ENCODE measurements around the gene TMEM179.
A peak's percentile ranks its signal among the peaks of the same experiment; 100 is the strongest.

TMEM179 gene

GRCh38 chr14:104551851-104552737 is 52.5 kb downstream of the TMEM179 start:
- no peak for TF ChIP-seq CTCF (IDR thresholded peaks at IDR 0.05; ENCODE audit: low read depth, low read length)
- Histone ChIP-seq H3K27me3 (ENCODE audit: insufficient read depth, low read depth, severe bottlenecking) (no peaks in the 10 kb centered on the region), H3K36me3 (no peaks in the 10 kb centered on the region), H3K9me3 (ENCODE audit: severe bottlenecking) (no peaks in the 10 kb centered on the region), H3K4me3 (ENCODE audit: low read depth, low read length) (no peak overlapping the region), H3K27ac (no peak overlapping the region)
- peak; percentile 3 for DNase-seq

GRCh38 chr14:104550861-104551728 is 53.5 kb downstream of the TMEM179 start:
- H3K27ac ChIP-seq: no peak overlapping the region
- DNase-seq: no peak
- H3K36me3 ChIP-seq: no peaks in the 10 kb centered on the region
- no peaks in the 10 kb centered on the region for H3K9me3 ChIP-seq (ENCODE audit: severe bottlenecking)
- no peak for TF ChIP-seq CTCF (IDR thresholded peaks at IDR 0.05; ENCODE audit: low read depth, low read length)
- H3K27me3 ChIP-seq (ENCODE audit: insufficient read depth, low read depth, severe bottlenecking): no peaks in the 10 kb centered on the region
- H3K4me3 ChIP-seq (ENCODE audit: low read depth, low read length): no peak overlapping the region

DNA sequence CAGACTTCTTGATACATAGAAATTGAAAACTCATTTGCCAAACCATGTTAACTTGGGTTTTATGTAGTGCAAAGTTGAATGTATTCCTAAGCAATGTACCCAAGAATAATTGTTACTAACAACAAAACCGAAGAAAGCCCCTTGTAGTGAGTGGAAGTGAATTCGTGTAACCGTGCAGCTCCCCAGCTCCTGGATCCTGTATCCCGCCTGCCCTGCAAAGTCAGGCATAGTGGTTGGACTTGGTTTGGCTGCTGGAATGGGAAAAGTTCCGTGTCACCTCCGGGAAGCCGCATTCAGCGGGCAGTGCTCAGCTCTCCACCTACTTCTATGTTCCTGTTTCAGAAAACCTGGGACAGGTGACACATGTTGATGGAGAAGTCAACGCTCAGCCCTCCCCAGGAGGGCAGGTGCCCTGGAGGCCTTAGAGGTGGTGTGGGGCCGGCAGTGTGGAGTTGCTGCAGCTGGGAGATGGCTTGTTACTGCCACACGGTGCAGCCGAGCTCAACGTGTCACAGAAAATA is 54.2 kb downstream of the TMEM179 start:
- H3K27me3 ChIP-seq (ENCODE audit: insufficient read depth, low read depth, severe bottlenecking): no peaks in the 10 kb centered on the region
- H3K4me3 ChIP-seq (ENCODE audit: low read depth, low read length): no peak overlapping the region
- DNase-seq: no peak
- H3K9me3 ChIP-seq (ENCODE audit: severe bottlenecking): no peaks in the 10 kb centered on the region
- TF ChIP-seq CTCF (IDR thresholded peaks at IDR 0.05; ENCODE audit: low read depth, low read length): no peak
- no peaks in the 10 kb centered on the region for H3K36me3 ChIP-seq
- H3K27ac ChIP-seq: no peak overlapping the region

GRCh38 chr14:104549536-104550339 is 54.8 kb downstream of the TMEM179 start:
- no peaks in the 10 kb centered on the region for H3K36me3 ChIP-seq
- no peak for TF ChIP-seq CTCF (IDR thresholded peaks at IDR 0.05; ENCODE audit: low read depth, low read length)
- no peaks in the 10 kb centered on the region for H3K27me3 ChIP-seq (ENCODE audit: insufficient read depth, low read depth, severe bottlenecking)
- no peaks in the 10 kb centered on the region for H3K9me3 ChIP-seq (ENCODE audit: severe bottlenecking)
- no peak overlapping the region for H3K27ac ChIP-seq
- no peak overlapping the region for H3K4me3 ChIP-seq (ENCODE audit: low read depth, low read length)
- DNase-seq: no peak

- Histone ChIP-seq H3K27ac (no peak overlapping the region), H3K36me3 (no peaks in the 10 kb centered on the region), H3K27me3 (ENCODE audit: insufficient read depth, low read depth, severe bottlenecking) (no peaks in the 10 kb centered on the region), H3K4me3 (ENCODE audit: low read depth, low read length) (no peak overlapping the region), H3K9me3 (ENCODE audit: severe bottlenecking) (no peaks in the 10 kb centered on the region)
- no peak for TF ChIP-seq CTCF (IDR thresholded peaks at IDR 0.05; ENCODE audit: low read depth, low read length)
- no peak for DNase-seq
Measured at GRCh38 chr14:104548802-104549535, 55.6 kb downstream of the TMEM179 start.

Data from WERI-Rb-1 (cell line).